Astrocyte (in vitro differentiated cells and primary cell): ENCODE data around the gene ICA1.

ENCODE experiments used
- CTCF ChIP-seq: IDR thresholded peaks from 2 replicates; pipeline ENCODE4 v1.5.1; 2011; ENCODE audit warnings: low read depth, mild to moderate bottlenecking, inconsistent platforms, low read length, moderate library complexity; ENCODE audit not compliant: insufficient read depth
- EZH2 ChIP-seq: IDR thresholded peaks from 2 replicates; pipeline ENCODE4 v1.6.1; 2012; ENCODE audit warnings: mild to moderate bottlenecking, low read length, inconsistent platforms; ENCODE audit not compliant: insufficient read depth

- TF ChIP-seq CTCF, result no peak
- no peak for TF ChIP-seq EZH2
These were observed 128.6 kb downstream of the ICA1 start for GRCh38 chr7:8133188-8133848.
